Ramos (cell line): ENCODE measurements around the gene ERGIC1.
"Not testable (repeated sequence)": the region's sequence is repeated elsewhere in the genome, so short reads cannot be mapped to it uniquely, and the experiment has no call there.

ENCODE experiments used
- in situ Hi-C: fragments of 300-500 bp; cut with MboI; formaldehyde crosslinking; loops from one replicate; pipeline ENCODE4 v1.14.3; 2022; ENCODE audit warnings: low sequenced_read_pairs; ENCODE audit not compliant: unreplicated experiment

Gene ERGIC1

DNA sequence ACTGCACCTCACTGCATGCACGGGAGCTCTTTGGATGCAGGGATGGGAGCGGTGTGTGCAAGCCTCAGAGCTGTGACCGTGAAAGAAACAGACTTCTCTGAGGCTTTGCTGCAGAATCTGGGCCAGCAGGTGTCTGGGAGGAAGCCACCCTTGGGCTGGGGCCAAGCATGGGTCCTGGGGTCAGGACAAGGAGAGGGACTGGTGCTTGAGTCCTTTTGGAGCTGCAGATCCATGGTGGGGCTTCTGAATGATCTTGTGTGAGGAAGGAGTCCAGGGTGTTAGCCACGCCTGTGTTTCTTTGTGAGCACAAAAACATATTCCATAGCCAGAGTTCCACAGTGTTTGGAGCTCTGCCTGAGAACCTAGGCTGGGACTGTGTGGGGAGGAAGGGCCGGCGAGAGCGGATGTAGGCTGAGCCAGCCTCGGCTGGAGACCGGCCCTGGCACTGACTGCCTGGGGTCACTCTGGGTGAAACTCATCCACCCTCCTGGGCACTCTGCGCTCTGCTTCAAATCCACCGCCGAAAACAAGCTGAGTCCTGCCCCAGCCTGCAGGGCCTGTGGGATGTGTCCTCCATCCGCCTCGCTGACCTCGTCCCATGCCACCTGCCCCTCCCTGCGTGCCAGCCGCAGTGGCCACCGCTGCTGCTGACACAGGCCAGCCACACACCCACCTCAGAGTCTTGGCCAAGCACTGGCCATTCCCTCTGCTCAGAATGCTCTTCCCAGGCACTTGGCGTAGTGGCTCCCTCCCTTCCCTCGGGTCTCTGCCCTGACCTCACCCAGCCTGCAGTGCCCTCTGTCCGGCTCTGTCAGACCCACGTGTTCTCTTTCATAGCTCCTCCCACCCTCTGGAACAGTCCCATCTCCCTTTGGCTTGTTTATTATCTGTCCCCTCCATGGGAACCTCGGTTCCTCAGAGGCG lies 26.7 kb downstream of the ERGIC1 start:
- in situ Hi-C loops, result no loop called here

DNA sequence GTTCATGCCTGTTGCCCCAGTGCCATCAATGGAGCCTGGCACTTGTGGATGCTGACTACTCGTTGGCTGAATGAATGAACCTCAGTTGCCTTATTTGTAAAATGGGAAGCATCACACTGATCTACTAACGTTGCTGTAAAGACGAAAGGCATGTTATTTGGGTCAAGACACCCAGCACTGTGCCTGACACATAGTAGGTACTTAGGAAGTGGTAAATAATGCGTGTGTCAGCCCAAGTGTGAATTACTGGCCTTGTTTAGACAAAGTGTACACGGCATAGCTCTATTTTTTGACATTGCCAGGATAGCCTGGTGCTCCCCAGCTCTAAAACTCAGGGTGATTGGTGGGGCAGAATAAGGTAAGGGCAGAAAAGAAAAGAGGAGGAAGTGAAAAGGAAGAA lies 27.4 kb downstream of the ERGIC1 start:
- in situ Hi-C loops, result no loop called here

DNA sequence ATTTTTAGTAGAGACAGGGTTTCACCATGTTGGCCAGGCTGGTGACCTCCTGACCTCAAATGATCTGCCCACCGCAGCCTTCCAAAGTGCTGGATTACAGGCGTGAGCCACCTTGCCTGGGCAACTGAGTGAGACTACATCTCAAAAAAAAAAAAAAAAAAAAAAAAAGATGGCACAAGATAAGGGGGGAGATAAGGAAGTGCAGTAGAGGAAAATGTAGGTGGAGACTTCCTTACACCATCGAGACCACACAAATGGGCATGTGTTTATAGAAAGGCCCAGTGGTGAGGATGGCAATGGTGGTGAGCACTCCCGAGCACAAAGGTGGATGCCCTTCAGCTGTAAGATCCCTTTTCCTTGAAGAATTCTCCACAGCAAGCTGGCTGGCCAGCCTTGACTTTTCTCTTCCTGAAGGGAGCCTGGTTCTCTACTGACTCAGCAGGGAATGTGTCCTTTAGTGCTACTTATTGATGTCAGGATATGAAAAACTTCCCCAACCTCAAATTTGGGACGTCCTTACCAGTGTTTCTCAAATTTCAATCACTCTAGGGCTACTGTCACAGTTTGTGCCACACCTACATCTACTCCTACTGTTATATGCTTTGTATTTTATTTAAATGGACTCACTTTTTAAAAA lies 28.2 kb downstream of the ERGIC1 start:
- in situ Hi-C loops, result no loop called here

DNA sequence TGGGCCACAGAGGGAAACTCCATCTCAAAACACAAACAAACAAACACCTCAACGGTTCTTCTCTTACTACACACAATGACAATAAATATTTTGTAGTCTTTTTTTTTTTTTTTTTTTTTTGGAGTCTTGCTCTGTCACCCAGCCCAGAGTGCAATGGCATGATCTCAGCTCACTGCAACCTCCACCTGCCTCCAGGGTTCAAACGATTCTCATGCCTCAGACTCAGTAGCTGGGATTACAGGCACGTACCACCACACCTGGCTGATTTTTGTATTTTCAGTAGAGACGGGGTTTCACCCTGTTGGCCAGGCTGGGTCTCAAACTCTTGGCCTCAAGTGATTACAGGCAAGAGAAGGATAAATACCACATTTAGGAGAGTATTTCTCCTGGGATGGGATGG lies 30.1 kb downstream of the ERGIC1 start:
- in situ Hi-C loops, result not testable (repeated sequence)

DNA sequence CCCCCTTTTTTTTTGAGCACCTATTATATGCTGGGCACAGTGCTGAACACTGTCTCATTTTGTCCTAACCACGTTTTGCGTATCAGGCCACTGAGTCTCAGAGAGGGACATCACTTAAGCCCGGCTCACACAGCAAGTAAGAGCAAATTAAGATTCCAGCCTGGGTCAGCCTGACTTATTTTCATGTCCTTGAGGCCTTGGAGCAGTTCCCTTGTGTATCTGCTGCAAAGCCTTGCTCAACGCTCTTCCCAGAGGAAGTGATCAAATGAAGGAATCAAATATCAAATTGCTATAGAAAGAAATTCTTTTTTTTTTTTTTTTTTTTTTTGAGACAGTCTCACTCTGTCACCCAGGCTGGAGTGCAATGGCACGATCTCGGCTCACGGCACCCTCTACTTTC lies 30.7 kb downstream of the ERGIC1 start:
- in situ Hi-C loops, result no loop called here

DNA sequence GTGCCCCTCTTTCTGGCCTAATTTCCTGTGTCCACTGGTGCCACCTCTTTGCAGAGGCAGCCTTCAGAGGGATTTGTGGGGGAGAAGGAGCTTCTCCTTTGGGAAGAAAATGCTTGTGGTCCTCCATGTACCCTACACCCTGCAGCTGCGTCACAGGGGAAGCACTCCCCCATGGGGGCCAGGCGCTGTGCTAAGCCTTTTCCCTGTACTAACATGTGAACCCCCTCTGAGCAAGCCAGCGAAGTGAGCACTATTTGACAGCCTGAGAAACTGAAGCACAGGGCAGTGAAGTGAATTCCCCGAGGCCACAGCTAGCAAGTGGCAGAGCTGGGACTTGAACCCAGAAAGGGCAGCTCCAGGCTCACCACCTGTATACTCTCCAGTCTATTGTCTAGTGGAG lies 32.3 kb downstream of the ERGIC1 start:
- in situ Hi-C loops, result no loop called here

DNA sequence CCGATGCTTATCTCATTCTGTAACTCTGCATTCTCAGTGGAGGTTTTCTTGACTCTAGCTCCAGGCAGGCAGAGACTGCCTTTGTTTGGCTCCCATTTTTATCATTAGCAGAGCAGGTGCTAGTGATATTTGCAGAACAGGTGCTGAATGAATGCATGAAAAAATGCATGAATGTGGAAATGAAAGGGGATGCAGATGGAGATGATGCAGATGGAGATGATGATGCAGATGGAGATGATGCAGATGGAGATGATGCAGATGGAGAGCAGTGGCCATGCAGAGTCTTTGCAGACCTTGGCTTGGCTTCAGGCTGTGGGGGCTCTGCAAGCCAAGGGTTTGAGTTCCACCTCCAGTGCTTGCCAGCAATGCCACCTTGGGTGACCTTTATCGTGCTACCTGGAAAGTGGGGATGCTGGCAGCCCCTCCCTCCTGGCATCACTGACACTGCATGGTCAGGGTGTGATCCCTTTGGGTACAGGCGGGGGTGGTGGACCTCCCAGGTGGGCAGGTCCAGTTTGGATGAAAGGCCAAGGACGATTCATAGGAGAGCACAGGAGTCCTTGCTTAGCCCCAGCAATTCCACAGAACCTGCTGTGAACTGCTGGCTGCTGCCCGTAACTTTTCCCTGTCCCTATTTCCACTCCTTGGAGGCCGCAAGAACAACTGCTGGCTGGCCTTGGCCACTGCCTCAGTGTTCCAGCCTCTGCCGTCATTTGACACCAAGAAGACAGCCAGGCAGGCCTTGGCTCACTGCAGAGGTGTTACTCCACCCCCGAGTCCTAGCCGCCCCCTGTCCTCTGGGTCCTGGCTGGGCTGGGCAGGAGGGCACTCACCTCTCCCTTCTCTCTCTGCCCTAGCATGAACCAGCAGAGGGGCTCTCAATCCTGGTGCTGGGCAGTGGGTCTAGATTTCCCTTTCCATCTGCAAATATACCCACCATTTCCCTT lies 33.0 kb downstream of the ERGIC1 start:
- in situ Hi-C loops, result no loop called here

DNA sequence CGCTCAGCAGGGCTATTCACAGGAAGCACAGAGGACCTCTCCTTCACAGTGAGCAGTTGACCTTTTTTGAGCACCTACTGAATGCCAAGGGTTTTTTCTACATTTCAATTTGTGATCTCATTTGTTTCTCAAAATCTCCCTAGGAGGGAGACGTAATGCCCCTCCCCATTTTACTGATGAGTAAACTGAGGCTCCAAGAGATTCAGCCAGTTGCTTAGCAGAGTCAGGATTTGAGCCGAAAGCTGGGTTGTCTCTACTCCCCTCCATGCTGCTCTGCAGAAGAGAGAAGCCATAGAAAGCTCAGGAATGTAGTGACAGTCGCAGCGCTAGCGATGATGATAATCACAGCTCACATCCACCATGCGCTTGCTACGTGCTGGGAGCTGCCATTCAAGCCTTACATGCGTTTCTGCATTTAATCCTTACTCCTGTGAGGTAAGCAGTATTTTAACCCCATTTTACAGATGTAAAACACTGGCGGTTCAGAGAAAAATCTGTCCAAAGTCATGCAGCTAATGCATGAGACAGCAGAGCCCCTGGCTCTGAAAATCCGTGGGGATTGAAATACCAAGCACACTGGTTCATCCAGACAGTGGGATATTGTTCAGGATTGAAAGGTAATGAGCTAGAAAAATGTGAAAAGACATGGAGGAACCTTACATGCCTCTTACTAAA lies 33.8 kb downstream of the ERGIC1 start:
- in situ Hi-C loops, result no loop called here

DNA sequence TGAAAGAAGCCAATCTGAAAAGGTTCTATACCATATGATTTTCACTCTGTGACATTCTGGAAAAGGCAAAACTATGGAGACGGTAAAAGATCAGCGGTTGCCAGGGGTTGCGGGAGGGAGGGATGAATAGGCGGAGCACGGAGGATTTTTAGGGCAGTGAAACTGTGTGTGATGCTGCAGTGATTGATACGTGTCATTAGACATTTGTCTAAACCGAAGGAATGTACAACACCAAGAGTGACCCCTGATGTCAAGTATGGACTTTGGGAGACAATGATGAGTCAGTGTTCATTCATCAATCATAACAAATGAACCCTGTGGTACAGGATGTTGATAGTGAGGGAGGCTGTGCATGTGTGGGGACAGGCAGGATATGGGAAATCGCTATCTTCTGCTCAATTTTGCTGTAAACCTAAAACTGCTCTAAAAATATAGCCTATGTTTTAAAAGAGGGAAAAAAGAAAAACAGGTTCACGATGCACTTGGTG lies 34.4 kb downstream of the ERGIC1 start:
- in situ Hi-C loops, result no loop called here

DNA sequence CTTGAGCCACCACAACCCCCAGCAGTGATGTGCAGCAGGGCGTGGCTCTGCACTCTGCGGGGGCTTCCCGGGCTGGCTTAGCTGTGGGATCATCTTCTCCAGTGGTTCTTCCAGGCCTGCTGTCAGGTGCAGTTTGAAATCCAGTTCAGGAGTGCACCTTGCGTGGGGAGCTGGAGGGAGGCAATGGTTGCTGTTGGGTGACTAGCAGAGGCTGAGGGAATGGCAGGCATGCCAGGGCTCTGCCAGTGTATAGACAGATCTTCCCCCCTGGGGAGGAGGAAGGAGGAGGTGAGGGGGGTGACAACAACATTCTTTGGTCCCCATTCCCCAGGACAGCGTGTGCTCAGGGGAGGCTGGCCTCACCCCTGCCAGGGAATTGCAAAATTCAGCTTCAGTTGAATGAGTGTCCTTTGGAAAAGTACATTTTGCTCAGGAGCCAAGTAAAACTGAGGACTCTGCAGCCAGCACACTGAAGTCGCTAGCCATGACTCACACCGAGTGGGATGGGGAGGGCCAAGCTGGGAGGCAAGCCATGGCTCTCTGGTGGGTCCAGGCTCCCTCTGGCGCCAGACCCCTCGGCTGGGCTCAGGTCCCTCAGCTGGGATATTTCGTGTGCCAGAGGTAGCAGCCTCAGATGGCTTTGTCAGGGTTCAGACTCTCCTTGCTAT lies 35.0 kb downstream of the ERGIC1 start:
- in situ Hi-C loops, result no loop called here

DNA sequence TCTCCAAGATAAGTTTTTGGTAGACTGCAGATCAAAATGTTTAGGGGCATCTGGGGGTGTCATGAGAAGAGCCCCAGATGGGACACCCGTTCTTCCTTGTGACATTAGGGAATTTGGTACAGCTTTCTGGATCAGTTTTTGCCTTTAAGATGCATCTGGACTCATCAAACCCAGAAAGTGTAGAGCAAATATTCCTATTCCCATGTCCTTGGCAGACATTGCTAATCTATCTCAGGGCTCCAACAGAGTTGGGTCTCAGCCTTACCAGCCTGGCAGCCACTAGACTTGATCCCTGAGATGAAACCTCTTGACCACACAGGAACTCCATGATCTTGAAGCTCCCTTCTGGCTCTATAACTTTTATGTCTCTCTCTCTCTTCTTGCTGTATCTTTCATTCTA lies 35.6 kb downstream of the ERGIC1 start:
- in situ Hi-C loops, result no loop called here

DNA sequence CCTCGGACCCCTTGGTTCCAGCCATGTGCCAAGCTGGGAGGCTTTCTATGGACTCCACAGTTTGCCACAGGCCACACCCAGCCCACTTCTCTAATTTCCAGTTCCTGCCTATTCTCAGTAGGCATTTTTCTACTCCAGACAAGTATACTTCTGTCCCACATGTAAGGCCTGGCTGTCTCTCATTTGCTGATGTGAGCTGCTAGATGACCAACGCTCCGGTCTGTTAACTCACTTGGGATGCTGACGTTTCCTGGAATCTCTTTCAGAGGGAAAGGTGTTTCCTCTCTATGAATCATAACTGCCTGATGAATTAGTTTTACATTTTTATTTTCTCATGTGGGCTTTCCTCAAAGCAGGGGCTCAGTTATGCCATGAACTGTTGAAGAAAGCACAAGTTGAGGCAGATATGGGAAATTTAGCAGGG lies 36.3 kb downstream of the ERGIC1 start:
- in situ Hi-C loops, result no loop called here

DNA sequence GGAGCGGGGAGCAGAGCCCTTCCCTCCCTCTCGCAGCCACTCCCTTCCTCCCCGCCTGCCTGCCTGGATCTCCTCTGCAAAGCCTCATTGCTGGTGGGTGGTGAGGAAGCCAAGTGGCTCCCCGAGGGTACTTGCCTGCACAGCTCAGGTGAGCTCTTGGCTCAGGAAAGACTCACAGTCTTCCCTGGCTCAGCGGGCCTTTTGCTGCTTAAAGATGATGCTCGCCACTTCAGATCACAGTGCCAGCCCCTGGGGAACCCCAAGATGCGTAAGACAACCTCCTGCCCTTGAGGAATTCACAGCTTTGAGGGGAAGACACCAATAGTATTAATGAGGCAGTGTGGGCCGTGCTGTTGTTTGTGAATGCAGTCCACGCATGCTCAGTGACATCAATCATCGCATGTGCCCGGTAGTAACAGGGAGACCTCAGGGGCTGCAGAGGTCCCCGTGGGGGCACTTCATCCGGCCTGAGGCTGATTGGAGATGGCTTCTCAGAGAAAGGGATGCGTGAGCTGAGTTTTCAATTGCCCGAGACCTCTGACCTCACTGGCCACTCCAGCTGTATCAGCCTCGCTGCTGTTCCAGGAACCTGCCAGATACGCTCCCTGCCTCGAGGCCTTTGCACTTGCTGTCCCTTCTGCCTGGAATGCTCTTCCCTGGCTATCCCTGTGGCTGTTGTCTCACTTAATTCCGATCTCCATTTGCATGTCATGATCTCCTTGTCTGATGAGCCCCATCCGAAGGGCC lies 36.8 kb downstream of the ERGIC1 start:
- in situ Hi-C loops, result no loop called here

DNA sequence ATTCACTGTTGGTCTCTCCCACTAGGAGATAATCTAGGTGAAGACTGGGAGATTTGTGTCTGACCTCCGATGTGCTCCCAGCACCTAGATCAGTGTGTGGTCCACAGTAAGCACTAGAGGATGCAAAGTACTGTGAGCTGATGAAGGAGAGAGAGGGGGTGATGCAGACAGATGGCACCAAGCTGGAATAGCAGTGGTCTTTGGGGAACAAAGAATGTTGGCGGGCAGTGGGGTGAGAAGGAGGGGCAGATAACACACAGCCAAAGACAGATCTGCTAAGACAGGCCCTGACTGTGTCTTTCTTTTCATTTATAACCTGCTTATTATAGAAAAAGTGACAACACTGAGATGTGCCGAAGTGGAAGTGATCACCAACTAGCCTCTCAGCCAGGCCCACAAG lies 37.5 kb downstream of the ERGIC1 start:
- in situ Hi-C loops, result no loop called here

DNA sequence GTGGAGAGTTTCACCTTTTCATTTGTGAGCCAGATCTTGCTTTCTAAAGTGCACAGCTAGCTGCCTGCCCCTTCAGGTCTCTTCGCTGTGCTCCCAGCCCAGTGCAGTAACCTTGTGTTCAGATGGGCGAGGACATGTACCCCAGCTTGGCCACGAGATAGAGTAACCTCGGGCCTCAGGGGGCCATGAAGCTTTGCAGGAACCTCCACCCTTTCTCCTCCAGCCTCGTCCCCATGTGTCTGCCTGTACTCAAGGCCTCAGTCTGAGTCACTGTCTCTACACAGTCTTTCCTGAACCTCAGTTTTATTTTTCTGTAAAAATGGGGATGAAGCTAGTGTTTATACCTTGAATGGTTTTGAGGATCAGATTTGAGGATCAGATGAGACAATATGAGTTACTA lies 37.9 kb downstream of the ERGIC1 start:
- in situ Hi-C loops, result no loop called here

DNA sequence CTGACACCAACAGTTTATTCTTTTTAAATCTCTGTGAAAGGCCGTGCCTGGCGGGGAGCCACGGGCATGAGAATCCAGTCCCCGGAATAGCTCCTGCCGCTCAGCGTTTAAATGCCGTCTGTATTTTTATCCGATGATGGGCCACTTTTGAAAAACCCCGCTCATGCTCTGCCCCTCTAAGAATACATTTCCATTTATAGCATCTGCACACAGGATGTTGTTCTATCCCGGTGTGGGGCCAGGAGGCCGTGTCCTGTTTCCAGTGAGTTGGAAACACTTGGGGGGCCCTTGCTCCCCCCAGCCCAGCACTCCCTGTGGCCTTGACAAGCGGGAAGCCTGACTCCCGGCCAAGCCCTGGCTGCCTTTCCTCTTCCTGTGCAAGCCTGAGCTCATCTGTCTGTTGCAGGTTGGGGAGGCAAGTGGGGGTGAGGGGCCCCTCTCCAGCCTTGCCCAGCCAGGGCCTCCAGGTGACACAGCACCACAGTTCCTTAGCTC lies 39.0 kb downstream of the ERGIC1 start:
- in situ Hi-C loops, result no loop called here

DNA sequence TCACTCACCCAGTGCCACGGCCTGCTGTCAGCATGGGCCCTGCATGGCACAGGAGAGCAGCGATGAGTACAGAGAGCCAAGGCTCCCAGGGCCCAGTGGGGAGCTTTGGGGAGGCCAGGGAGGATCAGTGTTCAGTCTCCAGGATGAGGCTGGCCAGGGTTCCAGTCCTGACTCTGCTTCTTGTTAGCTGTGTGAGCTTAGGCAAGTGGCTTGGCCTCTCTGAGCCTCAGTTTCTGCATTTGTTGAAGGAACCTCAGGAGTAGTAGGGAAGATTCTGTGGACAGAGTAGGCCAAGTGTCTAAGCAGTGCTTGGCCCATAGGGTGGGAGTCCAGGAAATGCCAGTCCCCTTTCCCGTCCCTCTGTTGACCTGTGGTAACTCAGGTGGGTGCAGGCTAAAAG lies 39.5 kb downstream of the ERGIC1 start:
- in situ Hi-C loops, result no loop called here

DNA sequence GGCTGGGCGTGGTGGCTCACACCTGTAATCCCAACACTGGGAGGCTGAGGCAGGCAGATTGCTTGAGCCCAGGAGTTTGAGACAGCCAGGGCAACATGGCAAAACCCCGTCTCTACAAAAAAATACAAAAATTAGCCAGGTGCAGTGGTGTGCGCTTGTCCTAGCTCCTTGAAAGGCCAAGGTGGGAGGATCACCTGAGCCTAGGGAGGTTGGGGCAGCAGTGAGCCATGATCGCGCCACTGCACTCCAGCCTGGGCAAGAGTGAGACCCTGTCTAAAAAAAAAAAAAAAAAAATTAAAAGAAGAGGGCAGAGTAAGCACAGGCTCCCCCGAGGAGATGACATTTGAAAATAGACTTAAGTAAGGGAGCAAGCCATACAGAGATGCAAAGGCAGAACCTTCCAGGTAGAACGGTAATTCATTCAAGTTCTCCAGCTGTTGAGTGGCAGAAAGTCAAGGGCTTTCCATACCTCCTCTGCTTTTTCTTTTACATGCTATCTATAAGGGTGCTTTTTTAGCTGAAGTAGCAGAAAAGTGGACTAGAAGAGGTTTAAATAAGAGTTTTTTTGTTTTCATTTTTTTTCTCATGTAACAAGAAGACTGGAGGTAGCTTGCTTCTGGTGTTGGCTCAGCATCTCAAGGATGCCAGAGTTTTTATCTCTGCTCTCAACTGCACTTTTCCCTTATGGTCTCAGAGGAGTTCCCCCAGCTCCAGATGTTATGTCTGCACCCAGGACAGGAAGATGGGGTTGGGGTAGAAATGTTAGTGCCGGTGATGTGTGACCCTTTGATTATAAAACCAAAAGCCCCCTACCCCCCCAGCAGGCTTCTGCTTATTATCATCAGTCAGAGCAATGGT lies 40.8 kb downstream of the ERGIC1 start:
- in situ Hi-C loops, result no loop called here
